B cell (primary cell): ENCODE measurements around the gene FBXW4. TPM values are rescaled to one million over a fixed set of nuclear protein-coding genes. Genes with fewer than 3 reads are reported as not detected.

Experiments used
- ATAC-seq: fragments of 200-7000 bp; cut with Tn5 transposase; one replicate; pipeline ENCODE4 v1.10.0; 2021; ENCODE audit warnings: low read depth, mild to moderate bottlenecking, moderate number of reproducible peaks, moderate library complexity
- CTCF ChIA-PET: fragments of 350-600 bp; sonication (Branson Sonifier 250); formaldehyde crosslinking; loops from one replicate; lab custom pipeline; 2021; ENCODE audit warnings: antibody characterized with exemption, inconsistent platforms; lab: Charles Lee
- POLR2A ChIA-PET: fragments of 350-600 bp; sonication (Branson Sonifier 250); formaldehyde crosslinking; loops from one replicate; lab custom pipeline; 2021; ENCODE audit warnings: antibody characterized with exemption; lab: Charles Lee
- DNase-seq: peaks from one replicate; pipeline ENCODE4 v3.0.0; 2013
- H2AFZ ChIP-seq: 2 replicates; pipeline ENCODE4 v1.6.1; 2012; ENCODE audit warnings: mild to moderate bottlenecking, low read depth, low read length; ENCODE audit not compliant: insufficient read depth, poor library complexity, severe bottlenecking
- H3K27ac ChIP-seq, 2 donors: 1 replicate in 1 of 2; 2 replicates in 1 of 2; pipeline ENCODE4 v1.5.1; 2012 to 2013; ENCODE audit warnings: low read length in 2 of 2, mild to moderate bottlenecking in 2 of 2, moderate library complexity in 1 of 2
- H3K27me3 ChIP-seq, 4 experiments: fragments of 200-600 bp in 1 of 4; sonication (generic) in 1 of 4; replicated peaks in 1 of 4; 1 replicate in 2 of 4; 2 replicates in 2 of 4; pipeline versions ENCODE4 v1.6.1 to v1.7.0; 2013 to 2016; ENCODE audit warnings: low read length in 3 of 4, mild to moderate bottlenecking in 2 of 4, mixed read lengths in 1 of 4, moderate library complexity in 1 of 4; ENCODE audit not compliant: insufficient read depth in 4 of 4, control insufficient read depth in 3 of 4; ENCODE audit errors: control extremely low read depth in 1 of 4
- H3K36me3 ChIP-seq, 2 experiments: replicated peaks in 1 of 2; 1 replicate in 1 of 2; 2 replicates in 1 of 2; pipeline versions ENCODE4 v1.6.1 to v1.7.1; 2013; ENCODE audit warnings: low read length in 1 of 2; ENCODE audit not compliant: insufficient read depth in 2 of 2, control insufficient read depth in 1 of 2; ENCODE audit errors: control extremely low read depth in 1 of 2, extremely low read depth in 1 of 2
- H3K4me1 ChIP-seq, 2 donors: fragments of 200-600 bp in 1 of 2; sonication (generic) in 1 of 2; 1 replicate in 1 of 2; 2 replicates in 1 of 2; pipeline versions ENCODE4 v1.5.1 to v1.6.1; 2013 to 2017; ENCODE audit warnings: low read length in 2 of 2; ENCODE audit not compliant: control insufficient read depth in 2 of 2, insufficient read depth in 2 of 2
- H3K4me2 ChIP-seq: replicated peaks from 2 replicates; pipeline ENCODE3; 2012; ENCODE audit warnings: mild to moderate bottlenecking, low read depth, low read length; ENCODE audit not compliant: poor library complexity, severe bottlenecking
- H3K4me3 ChIP-seq, 5 experiments: fragments of 200-600 bp in 1 of 5; sonication (generic) in 1 of 5; 1 replicate in 3 of 5; 2 replicates in 2 of 5; pipeline versions ENCODE4 v1.5.1 to v1.7.0; 2011 to 2016; ENCODE audit warnings: low read length in 4 of 5, mild to moderate bottlenecking in 4 of 5, low read depth in 2 of 5, control low read depth in 1 of 5, moderate library complexity in 1 of 5; ENCODE audit not compliant: insufficient read depth in 1 of 5; ENCODE audit errors: control extremely low read depth in 1 of 5, extremely low read depth in 1 of 5
- H3K79me2 ChIP-seq: fragments of 200-600 bp; sonication (generic); one replicate; pipeline ENCODE4 v1.6.0; 2016; ENCODE audit warnings: low read length; ENCODE audit not compliant: control insufficient read depth, insufficient read depth
- H3K9ac ChIP-seq: fragments of 200-600 bp; sonication (generic); 2 replicates; pipeline ENCODE4 v1.6.1; 2017; ENCODE audit warnings: mild to moderate bottlenecking, low read length, moderate library complexity
- H3K9me3 ChIP-seq, 3 donors: one replicate each; pipeline versions ENCODE4 v1.6.1 to v1.7.1; 2013; ENCODE audit warnings: low read length in 2 of 3; ENCODE audit not compliant: control insufficient read depth in 2 of 3, insufficient read depth in 1 of 3; ENCODE audit errors: control extremely low read depth in 1 of 3
- H4K20me1 ChIP-seq: 2 replicates; pipeline ENCODE4 v1.6.0; 2012; ENCODE audit warnings: mild to moderate bottlenecking, low read length; ENCODE audit not compliant: insufficient read depth, control insufficient read depth, poor library complexity, severe bottlenecking
- H3K27ac Mint-ChIP-seq: one replicate; pipeline ENCODE4 v1.8.0; 2021; ENCODE audit warnings: mixed read lengths
- H3K27me3 Mint-ChIP-seq: one replicate; pipeline ENCODE4 v1.8.0; 2021; ENCODE audit warnings: mixed read lengths
- H3K4me1 Mint-ChIP-seq: one replicate; pipeline ENCODE4 v1.8.0; 2021; ENCODE audit warnings: mixed read lengths
- H3K4me3 Mint-ChIP-seq: one replicate; pipeline ENCODE4 v1.8.0; 2021; ENCODE audit warnings: mixed read lengths
- H3K9me3 Mint-ChIP-seq: one replicate; pipeline ENCODE4 v1.8.0; 2022; ENCODE audit warnings: mixed read lengths; ENCODE audit not compliant: insufficient read depth
- CTCF ChIP-seq: fragments of 200-600 bp; IDR thresholded peaks from one replicate; pipeline ENCODE4 v1.8.0; 2022; ENCODE audit warnings: antibody characterized with exemption, mild to moderate bottlenecking
- EZH2 ChIP-seq: IDR thresholded peaks from 2 replicates; pipeline ENCODE4 v1.6.1; 2012; ENCODE audit warnings: borderline replicate concordance, low read depth, mild to moderate bottlenecking, moderate library complexity, low read length; ENCODE audit not compliant: insufficient read depth, poor library complexity, severe bottlenecking
- WGBS: methylation state at CpG from one replicate; pipeline ENCODE4 v1.1.5; 2013; ENCODE audit warnings: missing lambda C conversion rate; ENCODE audit not compliant: insufficient coverage; 5-methylcytosine and 5-hydroxymethylcytosine counted together
- intact Hi-C: fragments of 100-400 bp; cut with micrococcal nuclease; formaldehyde crosslinking; loops from one replicate; pipeline ENCODE4 v1.10.0; 2022
- polyA plus RNA-seq: library from polyadenylated mRNA; depleted of rRNA; stranded (reverse); fragments of >200 nt; gene quantifications from 2 replicates; pipeline ENCODE4 v1.2.3, GENCODE V29; 2012
- total RNA-seq, 2 donors: library from RNA; stranded (reverse); fragments of 120-200 nt in 1 of 2; gene quantifications; 1 replicate in 1 of 2; 2 replicates in 1 of 2; pipeline versions ENCODE4 v1.2.3 to v1.2.4, GENCODE V29; 2013 to 2022

FBXW4 gene
- total and polyA plus RNA-seq, 2 donors (not counting 1 experiment from before 2014, with no cell fraction given): 72.9 to 99.6 TPM

- H3K27ac Mint-ChIP-seq: no peak overlapping the region
- H3K27ac ChIP-seq: no peak overlapping the region
- H3K4me1 ChIP-seq: peaks cover 6 to 9% of the 10 kb centered on the region in 2 donors
- no peak overlapping the region for H2AFZ ChIP-seq
- intact Hi-C loops: no loop called here
- H4K20me1 ChIP-seq: peaks cover 18% of the 10 kb centered on the region
- no peak overlapping the region for H3K9ac ChIP-seq
- H3K27me3 Mint-ChIP-seq: no peaks in the 10 kb centered on the region
- H3K4me3 Mint-ChIP-seq: no peak overlapping the region
- DNase-seq (no peak), ATAC-seq (no peak)
- no peak overlapping the region for H3K4me3 ChIP-seq
- POLR2A ChIA-PET: no interaction called here
- H3K9me3 ChIP-seq: no peaks in the 10 kb centered on the region
- H3K4me1 Mint-ChIP-seq: peaks cover 8% of the 10 kb centered on the region
- 85% methylated on average over 5 of the region's 10 CpGs for WGBS
- no peaks in the 10 kb centered on the region for H3K79me2 ChIP-seq
- peaks cover 0 to 73% of the 10 kb centered on the region in 2 experiments for H3K36me3 ChIP-seq
- no peaks in the 10 kb centered on the region for H3K27me3 ChIP-seq
- TF ChIP-seq CTCF (no peak), EZH2 (no peak)
- no peak overlapping the region for H3K4me2 ChIP-seq
- H3K9me3 Mint-ChIP-seq: no peaks in the 10 kb centered on the region
- CTCF ChIA-PET: no interaction called here
Measured at GRCh38 chr10:101612872-101613271, 82.1 kb downstream of the FBXW4 start.

- 100% methylated on average over 6 of the region's 6 CpGs for WGBS
- Mint-ChIP-seq H3K4me3 (no peak overlapping the region), H3K9me3 (no peaks in the 10 kb centered on the region), H3K27me3 (no peaks in the 10 kb centered on the region), H3K27ac (no peak overlapping the region), H3K4me1 (no peaks in the 10 kb centered on the region)
- Histone ChIP-seq H3K9me3 (no peaks in the 10 kb centered on the region), H3K9ac (no peak overlapping the region), H2AFZ (no peak overlapping the region), H3K79me2 (no peaks in the 10 kb centered on the region), H3K27ac (no peak overlapping the region), H3K4me3 (no peak overlapping the region), H3K27me3 (no peaks in the 10 kb centered on the region), H3K36me3 (peaks cover 0 to 75% of the 10 kb centered on the region in 2 experiments), H3K4me1 (peaks cover 0 to under 1% of the 10 kb centered on the region in 2 donors), H3K4me2 (no peak overlapping the region), H4K20me1 (peaks cover 18% of the 10 kb centered on the region)
- intact Hi-C loops: no loop called here
- ChIA-PET CTCF (no interaction called here), POLR2A (no interaction called here)
- ATAC-seq (no peak), DNase-seq (no peak)
- TF ChIP-seq CTCF (no peak), EZH2 (no peak)
Measured at GRCh38 chr10:101612086-101612485, 82.9 kb downstream of the FBXW4 start.
